Stomach (tissue), 4 donors: ENCODE results near the gene SRRM1.

Experiments used
- CTCF ChIP-seq, 7 experiments: fragments of 450-650 bp in 4 of 7; fragments of 200-600 bp in 3 of 7; sonication (generic) in 3 of 7; IDR thresholded peaks; one replicate each; pipeline ENCODE4 v1.5.1; 2016 to 2019; ENCODE audit warnings: antibody characterized with exemption in 7 of 7, control low read depth in 2 of 7, mild to moderate bottlenecking in 1 of 7
- EP300 ChIP-seq: sonication (generic); formaldehyde crosslinking; IDR thresholded peaks from one replicate; pipeline ENCODE4 v1.6.1; 2017; ENCODE audit warnings: antibody characterized with exemption
- POLR2A ChIP-seq, 4 donors: fragments of 450-650 bp; IDR thresholded peaks; one replicate each; pipeline ENCODE4 v1.6.1; 2016; ENCODE audit warnings: antibody characterized with exemption in 4 of 4, control low read depth in 2 of 4, mild to moderate bottlenecking in 1 of 4, moderate library complexity in 1 of 4
- POLR2AphosphoS5 ChIP-seq, 3 donors: sonication (generic); formaldehyde crosslinking; IDR thresholded peaks; one replicate each; pipeline ENCODE4 v1.6.1; 2016; ENCODE audit warnings: antibody characterized with exemption in 3 of 3

- TF ChIP-seq CTCF (IDR thresholded peaks at IDR 0.05) (no peak), POLR2A (IDR thresholded peaks at IDR 0.05) (no peak), EP300 (no peak), POLR2AphosphoS5 (IDR thresholded peaks at IDR 0.05) (no peak)
These were observed 72.6 kb downstream of the SRRM1 start for GRCh38 chr1:24715658-24716057.
